ENCODE results near the gene S100Z.

DNA sequence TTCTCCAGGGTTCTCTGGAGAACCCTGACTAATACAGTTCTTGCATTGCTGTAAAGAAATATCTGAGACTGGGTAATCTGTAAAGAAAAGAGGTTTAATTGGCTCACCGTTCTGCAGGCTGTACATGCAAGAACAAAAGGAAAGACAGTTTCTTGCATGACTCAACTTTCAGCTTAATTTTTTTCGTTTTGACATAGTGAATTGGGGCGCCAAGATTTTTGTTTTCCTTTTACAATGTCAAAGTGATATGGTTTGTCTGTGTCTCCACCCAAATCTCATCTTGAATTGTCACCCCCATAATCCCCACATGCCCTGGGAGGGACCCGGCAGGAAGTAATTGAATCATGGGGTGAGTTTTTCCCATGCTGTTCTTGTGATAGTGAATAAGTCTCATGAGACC is 91.2 kb downstream of the S100Z start:
- TF ChIP-seq, protein P1, sequence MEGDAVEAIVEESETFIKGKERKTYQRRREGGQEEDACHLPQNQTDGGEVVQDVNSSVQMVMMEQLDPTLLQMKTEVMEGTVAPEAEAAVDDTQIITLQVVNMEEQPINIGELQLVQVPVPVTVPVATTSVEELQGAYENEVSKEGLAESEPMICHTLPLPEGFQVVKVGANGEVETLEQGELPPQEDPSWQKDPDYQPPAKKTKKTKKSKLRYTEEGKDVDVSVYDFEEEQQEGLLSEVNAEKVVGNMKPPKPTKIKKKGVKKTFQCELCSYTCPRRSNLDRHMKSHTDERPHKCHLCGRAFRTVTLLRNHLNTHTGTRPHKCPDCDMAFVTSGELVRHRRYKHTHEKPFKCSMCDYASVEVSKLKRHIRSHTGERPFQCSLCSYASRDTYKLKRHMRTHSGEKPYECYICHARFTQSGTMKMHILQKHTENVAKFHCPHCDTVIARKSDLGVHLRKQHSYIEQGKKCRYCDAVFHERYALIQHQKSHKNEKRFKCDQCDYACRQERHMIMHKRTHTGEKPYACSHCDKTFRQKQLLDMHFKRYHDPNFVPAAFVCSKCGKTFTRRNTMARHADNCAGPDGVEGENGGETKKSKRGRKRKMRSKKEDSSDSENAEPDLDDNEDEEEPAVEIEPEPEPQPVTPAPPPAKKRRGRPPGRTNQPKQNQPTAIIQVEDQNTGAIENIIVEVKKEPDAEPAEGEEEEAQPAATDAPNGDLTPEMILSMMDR (tag by site-specific recombination; IDR thresholded peaks at IDR 0.05) = no peak
- no peak for TF ChIP-seq ZNF132 (tag by site-specific recombination; IDR thresholded peaks at IDR 0.05; ENCODE audit: borderline replicate concordance)
